ENCODE measurements around the gene NUDT14.

DNA sequence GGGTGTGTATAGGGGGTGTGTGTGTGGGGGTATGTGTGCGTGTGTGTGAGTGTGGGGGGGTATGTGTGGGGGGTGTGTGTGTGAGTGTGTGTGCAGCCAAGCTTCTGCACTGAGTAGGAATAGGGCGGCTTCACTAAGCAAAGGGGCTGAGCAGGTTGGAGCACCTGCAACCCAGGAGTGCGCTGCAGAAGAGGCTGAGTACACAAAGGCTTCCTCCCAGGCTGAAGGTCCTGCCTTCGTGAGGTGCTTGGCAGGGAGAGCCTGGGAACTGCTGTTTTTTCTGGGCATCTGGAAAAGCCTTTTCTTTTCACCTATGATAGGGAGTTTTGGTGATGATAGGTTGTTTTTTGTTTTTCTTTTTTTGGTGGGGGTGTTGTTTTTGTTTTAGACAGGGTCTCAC, 6.0 kb upstream of the NUDT14 start:
- TF ChIP-seq POLR2A (IDR thresholded peaks at IDR 0.05): no peak
- TF ChIP-seq, protein P1, sequence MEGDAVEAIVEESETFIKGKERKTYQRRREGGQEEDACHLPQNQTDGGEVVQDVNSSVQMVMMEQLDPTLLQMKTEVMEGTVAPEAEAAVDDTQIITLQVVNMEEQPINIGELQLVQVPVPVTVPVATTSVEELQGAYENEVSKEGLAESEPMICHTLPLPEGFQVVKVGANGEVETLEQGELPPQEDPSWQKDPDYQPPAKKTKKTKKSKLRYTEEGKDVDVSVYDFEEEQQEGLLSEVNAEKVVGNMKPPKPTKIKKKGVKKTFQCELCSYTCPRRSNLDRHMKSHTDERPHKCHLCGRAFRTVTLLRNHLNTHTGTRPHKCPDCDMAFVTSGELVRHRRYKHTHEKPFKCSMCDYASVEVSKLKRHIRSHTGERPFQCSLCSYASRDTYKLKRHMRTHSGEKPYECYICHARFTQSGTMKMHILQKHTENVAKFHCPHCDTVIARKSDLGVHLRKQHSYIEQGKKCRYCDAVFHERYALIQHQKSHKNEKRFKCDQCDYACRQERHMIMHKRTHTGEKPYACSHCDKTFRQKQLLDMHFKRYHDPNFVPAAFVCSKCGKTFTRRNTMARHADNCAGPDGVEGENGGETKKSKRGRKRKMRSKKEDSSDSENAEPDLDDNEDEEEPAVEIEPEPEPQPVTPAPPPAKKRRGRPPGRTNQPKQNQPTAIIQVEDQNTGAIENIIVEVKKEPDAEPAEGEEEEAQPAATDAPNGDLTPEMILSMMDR (IDR thresholded peaks at IDR 0.05): no peak
